Ramos (cell line): Measurements from ENCODE around the gene BTBD6.

Experiments
- in situ Hi-C: fragments of 300-500 bp; cut with MboI; formaldehyde crosslinking; loops from one replicate; pipeline ENCODE4 v1.14.3; 2022; ENCODE audit warnings: low sequenced_read_pairs; ENCODE audit not compliant: unreplicated experiment

The BTBD6 gene

GRCh38 chr14:105223770-105224544, 24.4 kb upstream of the BTBD6 start:
- in situ Hi-C loops, result loop anchor here (25.0 kb wide), 1 partner anchor 113 kb away; no protein-coding TSS in a partner anchor

- in situ Hi-C loops, result loop anchor here (25.0 kb wide), 1 partner anchor 112 kb away; no protein-coding TSS in a partner anchor
These were observed 23.3 kb upstream of the BTBD6 start for GRCh38 chr14:105224845-105225570.

- in situ Hi-C loops, result no loop called here
These were observed 22.1 kb upstream of the BTBD6 start for GRCh38 chr14:105226198-105226597.

GRCh38 chr14:105227346-105227745, 21.0 kb upstream of the BTBD6 start:
- in situ Hi-C loops, result no loop called here

- in situ Hi-C loops, result no loop called here
These were observed 19.8 kb upstream of the BTBD6 start for GRCh38 chr14:105228562-105228961.

GRCh38 chr14:105229099-105229655, 19.2 kb upstream of the BTBD6 start:
- in situ Hi-C loops, result no loop called here

GRCh38 chr14:105240811-105241576, 7.3 kb upstream of the BTBD6 start:
- in situ Hi-C loops, result no loop called here

GRCh38 chr14:105241641-105242040, 6.7 kb upstream of the BTBD6 start:
- in situ Hi-C loops, result no loop called here

GRCh38 chr14:105244334-105244733, 4.0 kb upstream of the BTBD6 start:
- in situ Hi-C loops, result no loop called here

- in situ Hi-C loops, result no loop called here
These were observed 1.3 kb upstream of the BTBD6 start for GRCh38 chr14:105247026-105247425.

- in situ Hi-C loops, result no loop called here
These were observed 492 bp upstream of the BTBD6 start for GRCh38 chr14:105247715-105248367.

GRCh38 chr14:105249182-105250007, 1.1 kb downstream of the BTBD6 start:
- in situ Hi-C loops, result no loop called here

- in situ Hi-C loops, result no loop called here
These were observed 1.7 kb downstream of the BTBD6 start for GRCh38 chr14:105250008-105250366.

GRCh38 chr14:105250986-105251385, 2.7 kb downstream of the BTBD6 start:
- in situ Hi-C loops, result no loop called here

- in situ Hi-C loops, result no loop called here
These were observed 3.6 kb downstream of the BTBD6 start for GRCh38 chr14:105251920-105252319.

GRCh38 chr14:105252552-105253328, 4.4 kb downstream of the BTBD6 start:
- in situ Hi-C loops, result no loop called here

- in situ Hi-C loops, result no loop called here
These were observed 5.0 kb downstream of the BTBD6 start for GRCh38 chr14:105253329-105253682.

- in situ Hi-C loops, result no loop called here
These were observed 6.7 kb downstream of the BTBD6 start for GRCh38 chr14:105255021-105255507.
